A673 (cell line): Measurements from ENCODE around the gene KRTAP5-7. TPM values are rescaled to one million over a fixed set of nuclear protein-coding genes. Genes with fewer than 3 reads are reported as not detected.

Experiments
- BruUV-seq: library from RNA; stranded (reverse); fragments of 400-500 nt; replicated peaks from 2 replicates; lab custom pipeline; 2021; lab: Mats Ljungman, UMichigan
- CTCF ChIA-PET: fragments of 300-600 bp; sonication (Branson Sonifier 250); formaldehyde crosslinking; loops from one replicate; lab custom pipeline; 2022; ENCODE audit warnings: antibody characterized with exemption; lab: Charles Lee
- POLR2A ChIA-PET: fragments of 300-600 bp; sonication (Branson Sonifier 250); formaldehyde crosslinking; loops from one replicate; lab custom pipeline; 2022; ENCODE audit warnings: antibody characterized with exemption; ENCODE audit not compliant: low non-redundant PET; lab: Charles Lee
- DNase-seq: peaks from one replicate; pipeline ENCODE4 v3.0.0-alpha.2; 2015; ENCODE audit warnings: low spot score
- H3K27ac ChIP-seq: fragments of 200-600 bp; sonication (generic); 2 replicates; pipeline ENCODE4 v1.5.1; 2016; ENCODE audit warnings: mixed run types, low read depth, mild to moderate bottlenecking, mixed read lengths, antibody characterized with exemption, low read length; ENCODE audit not compliant: poor library complexity, severe bottlenecking
- H3K27me3 ChIP-seq: fragments of 200-600 bp; sonication (generic); replicated peaks from 2 replicates; pipeline ENCODE4 v1.6.1; 2017; ENCODE audit warnings: mixed run types, low read depth, mild to moderate bottlenecking, mixed read lengths, antibody characterized with exemption, low read length; ENCODE audit not compliant: insufficient read depth, poor library complexity
- H3K36me3 ChIP-seq: fragments of 200-600 bp; sonication (generic); 2 replicates; pipeline ENCODE4 v1.6.1; 2016; ENCODE audit warnings: mixed run types, mild to moderate bottlenecking, mixed read lengths, antibody characterized with exemption, low read length; ENCODE audit not compliant: insufficient read depth, poor library complexity, severe bottlenecking
- H3K4me1 ChIP-seq: fragments of 200-600 bp; sonication (generic); 2 replicates; pipeline ENCODE4 v1.6.1; 2017; ENCODE audit warnings: mixed run types, mild to moderate bottlenecking, mixed read lengths, antibody characterized with exemption, low read length; ENCODE audit not compliant: insufficient read depth, poor library complexity, severe bottlenecking
- H3K4me3 ChIP-seq: fragments of 200-600 bp; sonication (generic); 2 replicates; pipeline ENCODE4 v1.5.1; 2016; ENCODE audit warnings: low read depth, mixed run types, mild to moderate bottlenecking, mixed read lengths, low read length; ENCODE audit not compliant: poor library complexity, severe bottlenecking
- H3K9me3 ChIP-seq: fragments of 200-600 bp; sonication (generic); 2 replicates; pipeline ENCODE4 v1.6.1; 2016; ENCODE audit warnings: mixed run types, low read depth, mild to moderate bottlenecking, mixed read lengths, antibody characterized with exemption, low read length; ENCODE audit not compliant: poor library complexity, severe bottlenecking
- EZH2 ChIP-seq: fragments of 200-600 bp; sonication (generic); IDR thresholded peaks from 2 replicates; pipeline ENCODE4 v1.6.1; 2017; ENCODE audit warnings: borderline replicate concordance, low read depth, mild to moderate bottlenecking, mixed read lengths, antibody characterized with exemption, low read length; ENCODE audit not compliant: poor library complexity, severe bottlenecking
- intact Hi-C: fragments of 100-400 bp; cut with micrococcal nuclease; formaldehyde crosslinking; loops from one replicate; pipeline ENCODE4 v1.10.0; 2022; ENCODE audit not compliant: unreplicated experiment
- total RNA-seq: library from RNA; stranded (reverse); gene quantifications from 2 replicates; pipeline ENCODE4 v1.2.3, GENCODE V29; 2021
- TF ChIP-seq, protein P1 (sequence below): fragments of 300-800, 200-600 bp; sonication (generic); conservative IDR thresholded peaks from 2 replicates; pipeline ENCODE4 v1.5.1; 2017; ENCODE audit warnings: low read depth, mild to moderate bottlenecking, antibody characterized with exemption, low read length, moderate library complexity, mixed read lengths

Gene KRTAP5-7
- total RNA-seq, 1 experiment from 2014 or later, result not detected

DNA sequence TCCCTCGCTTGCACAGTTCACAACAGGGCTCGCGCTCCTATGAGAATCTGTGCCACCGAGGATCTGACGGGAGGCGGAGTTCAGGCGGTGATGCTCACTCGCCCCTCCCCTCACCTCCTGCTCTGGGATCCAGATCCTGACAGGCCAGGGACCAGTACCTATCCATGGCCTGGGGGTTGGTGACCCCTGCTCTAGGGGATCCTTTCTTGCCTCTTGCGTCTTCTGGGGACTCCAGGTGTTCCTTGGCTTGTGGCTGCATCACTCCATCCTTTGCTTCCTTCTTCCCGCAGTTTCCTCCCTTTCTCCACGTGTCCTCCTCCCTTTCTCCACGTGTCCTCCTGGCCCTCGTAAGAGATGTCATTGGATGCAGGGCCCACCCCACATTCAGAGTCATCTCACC lies 30.6 kb upstream of the KRTAP5-7 start:
- Histone ChIP-seq H3K27me3 (no peaks in the 10 kb centered on the region), H3K4me1 (peaks cover 3% of the 10 kb centered on the region), H3K4me3 (no peak overlapping the region), H3K36me3 (peaks cover 17% of the 10 kb centered on the region), H3K9me3 (no peaks in the 10 kb centered on the region), H3K27ac (no peak overlapping the region)
- DNase-seq, result no peak
- intact Hi-C loops, result no loop called here
- CTCF ChIA-PET, result no interaction called here
- BruUV-seq, result no TSS peak
- TF ChIP-seq, protein P1, sequence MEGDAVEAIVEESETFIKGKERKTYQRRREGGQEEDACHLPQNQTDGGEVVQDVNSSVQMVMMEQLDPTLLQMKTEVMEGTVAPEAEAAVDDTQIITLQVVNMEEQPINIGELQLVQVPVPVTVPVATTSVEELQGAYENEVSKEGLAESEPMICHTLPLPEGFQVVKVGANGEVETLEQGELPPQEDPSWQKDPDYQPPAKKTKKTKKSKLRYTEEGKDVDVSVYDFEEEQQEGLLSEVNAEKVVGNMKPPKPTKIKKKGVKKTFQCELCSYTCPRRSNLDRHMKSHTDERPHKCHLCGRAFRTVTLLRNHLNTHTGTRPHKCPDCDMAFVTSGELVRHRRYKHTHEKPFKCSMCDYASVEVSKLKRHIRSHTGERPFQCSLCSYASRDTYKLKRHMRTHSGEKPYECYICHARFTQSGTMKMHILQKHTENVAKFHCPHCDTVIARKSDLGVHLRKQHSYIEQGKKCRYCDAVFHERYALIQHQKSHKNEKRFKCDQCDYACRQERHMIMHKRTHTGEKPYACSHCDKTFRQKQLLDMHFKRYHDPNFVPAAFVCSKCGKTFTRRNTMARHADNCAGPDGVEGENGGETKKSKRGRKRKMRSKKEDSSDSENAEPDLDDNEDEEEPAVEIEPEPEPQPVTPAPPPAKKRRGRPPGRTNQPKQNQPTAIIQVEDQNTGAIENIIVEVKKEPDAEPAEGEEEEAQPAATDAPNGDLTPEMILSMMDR, result no peak
- no peak for TF ChIP-seq EZH2
- POLR2A ChIA-PET, result no interaction called here

DNA sequence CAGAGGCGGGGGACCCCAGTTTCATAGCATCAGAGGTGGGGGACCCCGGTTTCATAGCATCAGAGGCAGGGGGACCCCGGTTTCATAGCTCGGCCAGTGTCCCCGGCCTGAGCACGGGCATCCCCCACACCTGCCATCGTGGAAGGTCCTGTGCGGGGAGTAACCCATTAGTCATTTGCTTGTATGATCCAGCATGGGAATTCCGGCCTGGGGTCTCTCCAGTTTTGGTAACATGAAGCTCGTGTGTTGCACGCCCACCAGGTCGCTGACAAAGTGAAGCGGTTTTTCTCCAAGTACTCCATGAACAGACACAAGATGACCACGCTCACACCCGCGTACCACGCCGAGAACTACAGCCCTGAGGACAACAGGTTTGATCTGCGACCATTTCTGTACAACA lies 29.0 kb upstream of the KRTAP5-7 start:
- no TSS peak for BruUV-seq
- TF ChIP-seq, protein P1, result no peak
- no peak for TF ChIP-seq EZH2
- no peak overlapping the region for H3K4me3 ChIP-seq
- intact Hi-C loops, result no loop called here
- no peak overlapping the region for H3K27ac ChIP-seq
- DNase-seq, result no peak
- no peaks in the 10 kb centered on the region for H3K9me3 ChIP-seq
- H3K4me1 ChIP-seq, result peaks cover 3% of the 10 kb centered on the region
- ChIA-PET CTCF (no interaction called here), POLR2A (no interaction called here)
- H3K27me3 ChIP-seq, result no peaks in the 10 kb centered on the region
- H3K36me3 ChIP-seq, result peaks cover 14% of the 10 kb centered on the region

DNA sequence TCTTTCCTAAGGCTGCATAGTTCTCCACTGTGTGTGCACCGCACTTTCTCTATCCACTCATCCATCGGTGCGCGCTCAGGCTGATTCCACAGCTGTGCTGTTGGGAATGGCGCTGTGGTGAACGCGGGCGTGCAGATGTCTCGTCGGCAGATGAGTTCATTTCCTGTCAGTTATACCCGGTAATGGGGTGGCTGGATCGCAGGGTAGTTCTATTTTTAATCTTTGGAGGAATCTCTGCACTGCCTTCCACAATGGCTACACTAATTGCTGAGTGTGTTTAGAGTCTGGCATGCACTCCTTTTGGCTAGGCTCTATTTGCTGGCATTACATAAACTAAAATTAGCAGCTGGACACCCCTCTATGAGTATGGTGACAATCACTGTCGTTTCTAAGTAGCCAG lies 27.9 kb upstream of the KRTAP5-7 start:
- intact Hi-C loops, result no loop called here
- ChIA-PET POLR2A (interaction anchor here (0.7 kb wide), 1 partner anchor 144 kb away, joined by 3 read pairs; no protein-coding TSS in a partner anchor), CTCF (no interaction called here)
- H3K36me3 ChIP-seq, result peaks cover 13% of the 10 kb centered on the region
- peak; percentile 59 for DNase-seq
- peaks cover 6% of the 10 kb centered on the region for H3K4me1 ChIP-seq
- BruUV-seq, result no TSS peak
- no peak for TF ChIP-seq EZH2
- TF ChIP-seq, protein P1, result no peak
- no peaks in the 10 kb centered on the region for H3K9me3 ChIP-seq
- H3K4me3 ChIP-seq, result no peak overlapping the region
- H3K27ac ChIP-seq, result no peak overlapping the region
- no peaks in the 10 kb centered on the region for H3K27me3 ChIP-seq
